ENCODE results near the gene DENND4A. TPM values are rescaled to one million over a fixed set of nuclear protein-coding genes. Genes with fewer than 3 reads are reported as not detected.
A peak's percentile ranks its signal among the peaks of the same experiment; 100 is the strongest.

DENND4A gene
- polyA plus RNA-seq, 2 of the 4 experiments (the other 2 are of a cell fraction) = 5.6 to 16.8 TPM

DNA sequence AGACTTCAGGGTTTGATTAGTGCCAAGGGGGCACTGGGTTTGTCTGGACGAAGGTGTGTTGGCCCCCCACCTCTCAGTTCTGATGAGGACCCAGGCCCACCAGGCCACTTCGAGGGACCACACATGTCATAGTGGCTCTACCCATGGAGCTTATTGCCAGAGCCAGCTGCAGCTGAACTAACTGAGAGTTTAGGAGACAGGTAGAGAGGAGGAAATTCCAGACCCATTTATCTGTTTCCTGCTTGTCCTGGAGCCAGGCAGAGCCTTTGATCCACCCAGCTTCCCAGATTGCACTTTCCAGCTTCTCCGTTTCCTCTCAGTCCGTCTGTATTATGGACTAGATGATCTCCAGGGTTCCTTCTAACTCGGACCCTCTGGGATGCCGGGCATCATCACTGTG lies 149.5 kb downstream of the DENND4A start:
- POLR2A ChIA-PET = interaction anchor here (1.6 kb wide), 1 partner anchor 227 kb away, joined by 6 read pairs; the partner anchor contains the start of gene RAB11A
- FAIRE-seq (no peak), DNase-seq (ENCODE audit: low read depth in 1 of 2, low spot score in 1 of 2) (no peak), ATAC-seq (no peak)
- CTCF ChIA-PET = interaction anchor here (0.7 to 13.4 kb wide), 9 partner anchors 10 to 227 kb away, joined by 3 to 229 read pairs (median 6); partner anchors contain the start of gene RAB11A
- H3K9me3 ChIP-seq = no peaks in the 10 kb centered on the region
- H3K4me3 ChIP-seq = no peak overlapping the region
- no peak overlapping the region for H3K4me2 ChIP-seq
- 57% methylated on average over 6 of the region's 6 CpGs for WGBS (ENCODE audit: missing lambda C conversion rate)
- no peak for TF ChIP-seq RFX5 (IDR thresholded peaks at IDR 0.05)
- TF ChIP-seq, protein P1, sequence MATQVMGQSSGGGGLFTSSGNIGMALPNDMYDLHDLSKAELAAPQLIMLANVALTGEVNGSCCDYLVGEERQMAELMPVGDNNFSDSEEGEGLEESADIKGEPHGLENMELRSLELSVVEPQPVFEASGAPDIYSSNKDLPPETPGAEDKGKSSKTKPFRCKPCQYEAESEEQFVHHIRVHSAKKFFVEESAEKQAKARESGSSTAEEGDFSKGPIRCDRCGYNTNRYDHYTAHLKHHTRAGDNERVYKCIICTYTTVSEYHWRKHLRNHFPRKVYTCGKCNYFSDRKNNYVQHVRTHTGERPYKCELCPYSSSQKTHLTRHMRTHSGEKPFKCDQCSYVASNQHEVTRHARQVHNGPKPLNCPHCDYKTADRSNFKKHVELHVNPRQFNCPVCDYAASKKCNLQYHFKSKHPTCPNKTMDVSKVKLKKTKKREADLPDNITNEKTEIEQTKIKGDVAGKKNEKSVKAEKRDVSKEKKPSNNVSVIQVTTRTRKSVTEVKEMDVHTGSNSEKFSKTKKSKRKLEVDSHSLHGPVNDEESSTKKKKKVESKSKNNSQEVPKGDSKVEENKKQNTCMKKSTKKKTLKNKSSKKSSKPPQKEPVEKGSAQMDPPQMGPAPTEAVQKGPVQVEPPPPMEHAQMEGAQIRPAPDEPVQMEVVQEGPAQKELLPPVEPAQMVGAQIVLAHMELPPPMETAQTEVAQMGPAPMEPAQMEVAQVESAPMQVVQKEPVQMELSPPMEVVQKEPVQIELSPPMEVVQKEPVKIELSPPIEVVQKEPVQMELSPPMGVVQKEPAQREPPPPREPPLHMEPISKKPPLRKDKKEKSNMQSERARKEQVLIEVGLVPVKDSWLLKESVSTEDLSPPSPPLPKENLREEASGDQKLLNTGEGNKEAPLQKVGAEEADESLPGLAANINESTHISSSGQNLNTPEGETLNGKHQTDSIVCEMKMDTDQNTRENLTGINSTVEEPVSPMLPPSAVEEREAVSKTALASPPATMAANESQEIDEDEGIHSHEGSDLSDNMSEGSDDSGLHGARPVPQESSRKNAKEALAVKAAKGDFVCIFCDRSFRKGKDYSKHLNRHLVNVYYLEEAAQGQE (IDR thresholded peaks at IDR 0.05) = no peak
- no peak for TF ChIP-seq RNF2 (IDR thresholded peaks at IDR 0.05; ENCODE audit: borderline replicate concordance, low read depth)
- TF ChIP-seq, protein P2, sequence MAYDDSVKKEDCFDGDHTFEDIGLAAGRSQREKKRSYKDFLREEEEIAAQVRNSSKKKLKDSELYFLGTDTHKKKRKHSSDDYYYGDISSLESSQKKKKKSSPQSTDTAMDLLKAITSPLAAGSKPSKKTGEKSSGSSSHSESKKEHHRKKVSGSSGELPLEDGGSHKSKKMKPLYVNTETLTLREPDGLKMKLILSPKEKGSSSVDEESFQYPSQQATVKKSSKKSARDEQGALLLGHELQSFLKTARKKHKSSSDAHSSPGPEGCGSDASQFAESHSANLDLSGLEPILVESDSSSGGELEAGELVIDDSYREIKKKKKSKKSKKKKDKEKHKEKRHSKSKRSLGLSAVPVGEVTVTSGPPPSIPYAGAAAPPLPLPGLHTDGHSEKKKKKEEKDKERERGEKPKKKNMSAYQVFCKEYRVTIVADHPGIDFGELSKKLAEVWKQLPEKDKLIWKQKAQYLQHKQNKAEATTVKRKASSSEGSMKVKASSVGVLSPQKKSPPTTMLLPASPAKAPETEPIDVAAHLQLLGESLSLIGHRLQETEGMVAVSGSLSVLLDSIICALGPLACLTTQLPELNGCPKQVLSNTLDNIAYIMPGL (CRISPR knock-in tag; IDR thresholded peaks at IDR 0.05; ENCODE audit: borderline replicate concordance) = no peak
- TF ChIP-seq, protein P3, sequence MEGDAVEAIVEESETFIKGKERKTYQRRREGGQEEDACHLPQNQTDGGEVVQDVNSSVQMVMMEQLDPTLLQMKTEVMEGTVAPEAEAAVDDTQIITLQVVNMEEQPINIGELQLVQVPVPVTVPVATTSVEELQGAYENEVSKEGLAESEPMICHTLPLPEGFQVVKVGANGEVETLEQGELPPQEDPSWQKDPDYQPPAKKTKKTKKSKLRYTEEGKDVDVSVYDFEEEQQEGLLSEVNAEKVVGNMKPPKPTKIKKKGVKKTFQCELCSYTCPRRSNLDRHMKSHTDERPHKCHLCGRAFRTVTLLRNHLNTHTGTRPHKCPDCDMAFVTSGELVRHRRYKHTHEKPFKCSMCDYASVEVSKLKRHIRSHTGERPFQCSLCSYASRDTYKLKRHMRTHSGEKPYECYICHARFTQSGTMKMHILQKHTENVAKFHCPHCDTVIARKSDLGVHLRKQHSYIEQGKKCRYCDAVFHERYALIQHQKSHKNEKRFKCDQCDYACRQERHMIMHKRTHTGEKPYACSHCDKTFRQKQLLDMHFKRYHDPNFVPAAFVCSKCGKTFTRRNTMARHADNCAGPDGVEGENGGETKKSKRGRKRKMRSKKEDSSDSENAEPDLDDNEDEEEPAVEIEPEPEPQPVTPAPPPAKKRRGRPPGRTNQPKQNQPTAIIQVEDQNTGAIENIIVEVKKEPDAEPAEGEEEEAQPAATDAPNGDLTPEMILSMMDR (IDR thresholded peaks at IDR 0.05) = no peak
- TF ChIP-seq, protein P4, sequence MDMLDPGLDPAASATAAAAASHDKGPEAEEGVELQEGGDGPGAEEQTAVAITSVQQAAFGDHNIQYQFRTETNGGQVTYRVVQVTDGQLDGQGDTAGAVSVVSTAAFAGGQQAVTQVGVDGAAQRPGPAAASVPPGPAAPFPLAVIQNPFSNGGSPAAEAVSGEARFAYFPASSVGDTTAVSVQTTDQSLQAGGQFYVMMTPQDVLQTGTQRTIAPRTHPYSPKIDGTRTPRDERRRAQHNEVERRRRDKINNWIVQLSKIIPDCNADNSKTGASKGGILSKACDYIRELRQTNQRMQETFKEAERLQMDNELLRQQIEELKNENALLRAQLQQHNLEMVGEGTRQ (IDR thresholded peaks at IDR 0.05) = no peak
- TF ChIP-seq EHF (CRISPR knock-in tag; IDR thresholded peaks at IDR 0.05) = no peak
- TF ChIP-seq EHMT2 (IDR thresholded peaks at IDR 0.05; ENCODE audit: low read depth) = no peak
- H3K4me1 ChIP-seq = peaks cover 5% of the 10 kb centered on the region
- H3K27ac ChIP-seq = no peak overlapping the region

DNA sequence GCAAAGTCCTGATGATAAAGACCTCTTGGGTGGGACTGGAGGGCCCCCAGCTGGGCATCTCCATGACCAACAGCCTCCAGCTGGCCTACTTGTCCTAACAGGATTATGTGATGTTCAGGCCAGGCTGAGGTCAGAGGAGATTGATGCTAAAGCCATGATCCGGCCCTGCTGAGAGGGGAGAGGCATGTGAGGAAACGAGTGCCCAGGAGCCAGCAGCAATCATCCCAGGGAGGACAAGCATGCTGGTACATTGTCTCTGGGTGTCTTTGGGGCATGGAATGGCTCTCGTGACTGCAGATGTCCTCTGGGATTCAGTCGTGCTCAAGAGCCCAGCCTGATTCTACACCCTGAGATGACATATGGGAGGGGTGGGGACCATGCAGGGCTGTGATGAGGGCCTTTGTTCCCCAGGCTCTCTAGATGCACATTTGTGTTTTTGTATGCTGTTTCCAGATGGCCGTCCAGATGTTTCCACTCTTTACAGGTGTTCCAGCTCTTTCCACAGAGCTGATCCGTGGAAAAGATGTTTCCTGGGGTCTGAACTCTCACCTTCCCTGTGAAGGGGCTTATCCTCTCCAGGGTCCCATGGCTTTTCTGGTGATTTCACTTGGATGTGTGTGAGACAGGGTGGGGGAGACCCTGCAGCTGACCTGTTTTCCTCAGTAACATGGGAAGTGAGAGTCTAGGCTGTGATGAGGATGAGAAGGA lies 150.2 kb downstream of the DENND4A start:
- peak in 1 of 2 experiments; percentile 24; a peak in 2 of 6 replicates for ATAC-seq
- DNase-seq (ENCODE audit: low read depth in 1 of 2, low spot score in 1 of 2) = peak in 1 of 2 experiments; percentile 23
- ChIA-PET POLR2A (interaction anchor here (1.8 kb wide), 1 partner anchor 227 kb away, joined by 8 read pairs; the partner anchor contains the start of gene RAB11A), CTCF (interaction anchor here (0.5 to 13.4 kb wide), 13 partner anchors 9 to 848 kb away, joined by 3 to 229 read pairs (median 4); partner anchors contain the start of genes INTS14 and RAB11A)
- Histone ChIP-seq H3K9me3 (no peaks in the 10 kb centered on the region), H3K4me1 (peaks cover 5% of the 10 kb centered on the region), H3K27ac (no peak overlapping the region), H3K4me3 (no peak overlapping the region), H3K4me2 (no peak overlapping the region)
- TF ChIP-seq HOXB5 (CRISPR knock-in tag; IDR thresholded peaks at IDR 0.05) (no peak), EHMT2 (IDR thresholded peaks at IDR 0.05; ENCODE audit: low read depth) (no peak), NPAS2 (CRISPR knock-in tag; IDR thresholded peaks at IDR 0.05; ENCODE audit: borderline replicate concordance) (no peak), FOXS1 (CRISPR knock-in tag; IDR thresholded peaks at IDR 0.05) (no peak), HOXA7 (CRISPR knock-in tag; IDR thresholded peaks at IDR 0.05) (no peak), MAZ (IDR thresholded peaks at IDR 0.05; ENCODE audit: borderline replicate concordance, low read depth, low read length) (no peak), JUNB (IDR thresholded peaks at IDR 0.05) (no peak), NR3C1 (IDR thresholded peaks at IDR 0.05) (no peak), RFX5 (IDR thresholded peaks at IDR 0.05) (no peak), ZSCAN20 (CRISPR knock-in tag; IDR thresholded peaks at IDR 0.05) (no peak)
- TF ChIP-seq, protein P5, sequence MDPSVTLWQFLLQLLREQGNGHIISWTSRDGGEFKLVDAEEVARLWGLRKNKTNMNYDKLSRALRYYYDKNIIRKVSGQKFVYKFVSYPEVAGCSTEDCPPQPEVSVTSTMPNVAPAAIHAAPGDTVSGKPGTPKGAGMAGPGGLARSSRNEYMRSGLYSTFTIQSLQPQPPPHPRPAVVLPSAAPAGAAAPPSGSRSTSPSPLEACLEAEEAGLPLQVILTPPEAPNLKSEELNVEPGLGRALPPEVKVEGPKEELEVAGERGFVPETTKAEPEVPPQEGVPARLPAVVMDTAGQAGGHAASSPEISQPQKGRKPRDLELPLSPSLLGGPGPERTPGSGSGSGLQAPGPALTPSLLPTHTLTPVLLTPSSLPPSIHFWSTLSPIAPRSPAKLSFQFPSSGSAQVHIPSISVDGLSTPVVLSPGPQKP (IDR thresholded peaks at IDR 0.05; ENCODE audit: low read depth, low read length) = no peak
- TF ChIP-seq, protein P6, sequence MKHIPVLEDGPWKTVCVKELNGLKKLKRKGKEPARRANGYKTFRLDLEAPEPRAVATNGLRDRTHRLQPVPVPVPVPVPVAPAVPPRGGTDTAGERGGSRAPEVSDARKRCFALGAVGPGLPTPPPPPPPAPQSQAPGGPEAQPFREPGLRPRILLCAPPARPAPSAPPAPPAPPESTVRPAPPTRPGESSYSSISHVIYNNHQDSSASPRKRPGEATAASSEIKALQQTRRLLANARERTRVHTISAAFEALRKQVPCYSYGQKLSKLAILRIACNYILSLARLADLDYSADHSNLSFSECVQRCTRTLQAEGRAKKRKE (CRISPR knock-in tag; IDR thresholded peaks at IDR 0.05; ENCODE audit: low read depth) = no peak
- FAIRE-seq = no peak
- WGBS (ENCODE audit: missing lambda C conversion rate) = 64% methylated on average over 6 of the region's 6 CpGs
